MM.1S (cell line): ENCODE data around the gene EPN3.

ENCODE experiments used
- EZH2phosphoT487 ChIP-seq: fragments of 300-600 bp; sonication (generic); IDR thresholded peaks from 2 replicates; pipeline ENCODE4 v1.6.1; 2018; ENCODE audit warnings: antibody characterized with exemption, low read length
- TF ChIP-seq, protein P1 (sequence below): fragments of 300-600 bp; sonication (generic); IDR thresholded peaks from 2 replicates; pipeline ENCODE4 v1.5.1; 2016; ENCODE audit warnings: antibody characterized with exemption, low read length, mixed read lengths

DNA sequence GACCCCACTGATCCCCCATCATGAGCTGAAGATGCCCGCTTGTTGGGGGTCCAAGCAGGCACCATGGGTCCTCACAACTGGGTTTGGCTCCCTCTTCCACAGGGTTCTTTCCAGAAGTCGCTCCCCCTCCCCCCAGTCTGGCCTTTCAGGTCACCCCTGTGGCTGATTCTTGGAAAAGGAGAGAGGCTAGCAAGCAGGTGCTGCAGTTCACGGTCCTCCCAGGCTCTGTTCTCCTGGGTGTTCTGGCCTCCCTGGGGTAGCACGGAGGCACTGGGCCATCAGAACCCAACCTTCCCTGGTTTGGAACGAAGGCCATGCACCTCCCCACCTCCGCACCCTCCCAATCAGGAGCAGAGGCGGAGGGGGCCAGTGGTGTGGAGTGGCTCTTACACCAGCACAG, 46.9 kb downstream of the EPN3 start:
- TF ChIP-seq, protein P1, sequence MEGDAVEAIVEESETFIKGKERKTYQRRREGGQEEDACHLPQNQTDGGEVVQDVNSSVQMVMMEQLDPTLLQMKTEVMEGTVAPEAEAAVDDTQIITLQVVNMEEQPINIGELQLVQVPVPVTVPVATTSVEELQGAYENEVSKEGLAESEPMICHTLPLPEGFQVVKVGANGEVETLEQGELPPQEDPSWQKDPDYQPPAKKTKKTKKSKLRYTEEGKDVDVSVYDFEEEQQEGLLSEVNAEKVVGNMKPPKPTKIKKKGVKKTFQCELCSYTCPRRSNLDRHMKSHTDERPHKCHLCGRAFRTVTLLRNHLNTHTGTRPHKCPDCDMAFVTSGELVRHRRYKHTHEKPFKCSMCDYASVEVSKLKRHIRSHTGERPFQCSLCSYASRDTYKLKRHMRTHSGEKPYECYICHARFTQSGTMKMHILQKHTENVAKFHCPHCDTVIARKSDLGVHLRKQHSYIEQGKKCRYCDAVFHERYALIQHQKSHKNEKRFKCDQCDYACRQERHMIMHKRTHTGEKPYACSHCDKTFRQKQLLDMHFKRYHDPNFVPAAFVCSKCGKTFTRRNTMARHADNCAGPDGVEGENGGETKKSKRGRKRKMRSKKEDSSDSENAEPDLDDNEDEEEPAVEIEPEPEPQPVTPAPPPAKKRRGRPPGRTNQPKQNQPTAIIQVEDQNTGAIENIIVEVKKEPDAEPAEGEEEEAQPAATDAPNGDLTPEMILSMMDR, result no peak
- no peak for TF ChIP-seq EZH2phosphoT487
